Erythroblast (primary cell): ENCODE results near the gene C1orf226.

Source experiments
- GATA1 ChIP-seq: IDR thresholded peaks from 2 replicates; pipeline ENCODE4 v1.6.1; 2011; ENCODE audit warnings: low read depth, mild to moderate bottlenecking, control low read depth, low read length, moderate library complexity
- POLR2A ChIP-seq: IDR thresholded peaks from 2 replicates; pipeline ENCODE4 v1.6.1; 2011; ENCODE audit warnings: mild to moderate bottlenecking, low read length

GRCh38 chr1:162373541-162374260 lies 7.8 kb upstream of the C1orf226 start:
- TF ChIP-seq POLR2A (no peak), GATA1 (no peak)
